ENCODE data around the gene MVB12B.

DNA sequence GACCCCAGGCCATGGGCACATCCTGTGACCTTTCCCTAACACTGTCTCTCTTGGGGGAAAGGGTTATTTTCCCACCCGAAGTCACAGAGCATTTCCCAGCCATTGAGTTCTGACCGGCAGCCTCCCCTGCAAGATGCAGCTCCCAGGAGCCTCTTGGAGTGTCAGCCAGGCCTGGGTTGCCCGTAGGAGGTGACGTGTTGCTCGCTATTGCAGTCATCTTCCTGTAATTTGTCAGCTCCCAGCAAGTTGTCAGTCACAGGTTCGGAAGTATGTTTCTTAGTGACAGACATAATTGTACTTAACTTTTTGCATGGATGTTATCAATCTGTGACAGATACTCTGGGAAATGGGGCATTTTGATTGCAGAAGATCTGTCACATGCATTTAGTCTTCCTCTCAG lies 74.5 kb downstream of the MVB12B start:
- TF ChIP-seq, protein P1, sequence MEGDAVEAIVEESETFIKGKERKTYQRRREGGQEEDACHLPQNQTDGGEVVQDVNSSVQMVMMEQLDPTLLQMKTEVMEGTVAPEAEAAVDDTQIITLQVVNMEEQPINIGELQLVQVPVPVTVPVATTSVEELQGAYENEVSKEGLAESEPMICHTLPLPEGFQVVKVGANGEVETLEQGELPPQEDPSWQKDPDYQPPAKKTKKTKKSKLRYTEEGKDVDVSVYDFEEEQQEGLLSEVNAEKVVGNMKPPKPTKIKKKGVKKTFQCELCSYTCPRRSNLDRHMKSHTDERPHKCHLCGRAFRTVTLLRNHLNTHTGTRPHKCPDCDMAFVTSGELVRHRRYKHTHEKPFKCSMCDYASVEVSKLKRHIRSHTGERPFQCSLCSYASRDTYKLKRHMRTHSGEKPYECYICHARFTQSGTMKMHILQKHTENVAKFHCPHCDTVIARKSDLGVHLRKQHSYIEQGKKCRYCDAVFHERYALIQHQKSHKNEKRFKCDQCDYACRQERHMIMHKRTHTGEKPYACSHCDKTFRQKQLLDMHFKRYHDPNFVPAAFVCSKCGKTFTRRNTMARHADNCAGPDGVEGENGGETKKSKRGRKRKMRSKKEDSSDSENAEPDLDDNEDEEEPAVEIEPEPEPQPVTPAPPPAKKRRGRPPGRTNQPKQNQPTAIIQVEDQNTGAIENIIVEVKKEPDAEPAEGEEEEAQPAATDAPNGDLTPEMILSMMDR (IDR thresholded peaks at IDR 0.05 in 2 of 3, conservative IDR thresholded peaks at IDR 0.05 in 1 of 3; ENCODE audit: borderline replicate concordance in 1 of 3, insufficient read depth in 1 of 3, low read depth in 2 of 3, low read length in 2 of 3) = no peak
- TF ChIP-seq POLR2AphosphoS5 (IDR thresholded peaks at IDR 0.05; ENCODE audit: low read depth, low read length) (no peak), EZH2phosphoT487 (IDR thresholded peaks at IDR 0.05; ENCODE audit: borderline replicate concordance) (no peak), RAD21 (IDR thresholded peaks at IDR 0.05; ENCODE audit: low read depth) (no peak)

All from HCT116 (cell line).